ENCODE data around the gene UNKL.

The UNKL gene

GRCh38 chr16:1380195-1380594 lies 34.3 kb downstream of the UNKL start:
- TF ChIP-seq CTCF (IDR thresholded peaks at IDR 0.05; ENCODE audit: control extremely low read depth, extremely low read depth, low read depth, missing control alignments) = no peak
- DNase-seq (ENCODE audit: extremely low spot score) = no peak
- POLR2A ChIA-PET = interaction anchor here (0.6 kb wide), 1 partner anchor 1417 kb away, joined by 4 read pairs; no protein-coding TSS in a partner anchor
- CTCF ChIA-PET = interaction anchor here (5.6 kb wide), 1 partner anchor 15 kb away, joined by 56 read pairs; no protein-coding TSS in a partner anchor

DNA sequence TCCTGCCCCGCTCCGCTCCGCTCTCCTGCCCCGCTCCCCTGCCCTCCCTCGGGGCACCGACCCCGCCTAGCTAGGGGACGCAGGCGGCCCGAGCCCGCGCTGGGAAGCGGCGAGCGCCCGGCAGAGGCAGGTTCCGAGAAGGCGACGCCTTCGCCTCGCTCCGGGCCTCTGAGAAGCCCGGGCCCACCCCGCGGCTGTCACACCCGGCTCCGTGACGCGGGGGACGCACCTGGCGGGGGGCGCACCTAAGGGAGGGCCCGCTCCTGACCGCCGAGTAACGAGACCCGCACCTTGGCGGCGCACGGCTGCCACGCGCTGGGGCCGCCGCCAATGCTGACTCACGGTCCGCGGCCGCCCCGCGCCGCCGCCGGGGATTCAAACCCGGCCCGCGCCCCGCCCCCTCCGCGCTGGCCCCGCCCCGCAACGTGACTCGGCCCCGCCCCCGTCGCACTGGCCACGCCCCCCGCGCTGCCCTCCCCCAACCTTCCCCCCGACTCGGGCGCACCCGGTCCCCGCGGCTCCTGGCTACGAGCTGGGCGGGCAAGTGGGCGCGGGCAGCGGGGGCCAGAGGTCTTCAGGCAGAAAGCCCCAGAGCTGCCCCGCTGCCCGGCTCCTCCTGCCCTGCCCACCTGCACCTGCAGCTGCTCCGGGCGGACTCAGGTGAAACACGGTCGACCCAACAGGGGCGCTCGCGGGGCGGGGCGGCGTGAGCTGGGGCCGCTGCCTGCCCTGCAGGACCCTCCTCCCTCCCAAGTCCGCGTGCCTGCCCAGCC lies 35.0 kb downstream of the UNKL start:
- DNase-seq (ENCODE audit: extremely low spot score) = peak; percentile 90
- ChIA-PET POLR2A (interaction anchor here (1.2 kb wide), 1 partner anchor 36 kb away, joined by 3 read pairs; no protein-coding TSS in a partner anchor), CTCF (interaction anchor here (1.2 to 5.6 kb wide), 2 partner anchors 10 to 14 kb away, joined by 3 to 56 read pairs; no protein-coding TSS in a partner anchor)
- TF ChIP-seq CTCF (IDR thresholded peaks at IDR 0.05; ENCODE audit: control extremely low read depth, extremely low read depth, low read depth, missing control alignments) = no peak

DNA sequence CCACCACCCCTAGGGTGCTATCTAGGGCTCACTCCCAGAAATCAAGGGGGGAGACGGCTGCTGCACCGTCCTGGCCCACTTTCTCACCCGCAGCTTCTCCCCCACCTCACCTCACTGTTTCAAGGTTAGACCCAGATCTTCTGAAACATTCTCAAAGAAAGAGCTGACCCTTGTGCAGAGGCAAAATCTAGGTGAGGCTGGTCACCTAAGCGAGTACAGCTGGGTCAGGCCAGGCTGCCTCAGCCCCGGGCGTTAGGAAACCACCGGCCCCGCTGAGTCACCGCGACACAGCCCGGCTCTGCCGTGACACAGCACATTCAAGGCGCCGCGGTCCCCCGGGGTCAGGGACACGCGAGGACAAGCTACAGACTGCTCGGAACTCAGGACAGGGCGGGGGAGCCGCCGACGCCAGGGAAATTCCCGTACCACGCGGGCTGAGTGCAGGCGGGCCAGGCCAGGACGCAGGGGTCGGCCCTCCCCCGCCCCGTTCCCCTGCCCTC lies 35.6 kb downstream of the UNKL start:
- CTCF ChIA-PET = interaction anchor here (1.2 to 5.6 kb wide), 2 partner anchors 11 to 14 kb away, joined by 3 to 56 read pairs; no protein-coding TSS in a partner anchor
- peak; percentile 73 for DNase-seq (ENCODE audit: extremely low spot score)
- TF ChIP-seq CTCF (IDR thresholded peaks at IDR 0.05; ENCODE audit: control extremely low read depth, extremely low read depth, low read depth, missing control alignments) = no peak
- POLR2A ChIA-PET = interaction anchor here (1.2 kb wide), 1 partner anchor 35 kb away, joined by 3 read pairs; no protein-coding TSS in a partner anchor

DNA sequence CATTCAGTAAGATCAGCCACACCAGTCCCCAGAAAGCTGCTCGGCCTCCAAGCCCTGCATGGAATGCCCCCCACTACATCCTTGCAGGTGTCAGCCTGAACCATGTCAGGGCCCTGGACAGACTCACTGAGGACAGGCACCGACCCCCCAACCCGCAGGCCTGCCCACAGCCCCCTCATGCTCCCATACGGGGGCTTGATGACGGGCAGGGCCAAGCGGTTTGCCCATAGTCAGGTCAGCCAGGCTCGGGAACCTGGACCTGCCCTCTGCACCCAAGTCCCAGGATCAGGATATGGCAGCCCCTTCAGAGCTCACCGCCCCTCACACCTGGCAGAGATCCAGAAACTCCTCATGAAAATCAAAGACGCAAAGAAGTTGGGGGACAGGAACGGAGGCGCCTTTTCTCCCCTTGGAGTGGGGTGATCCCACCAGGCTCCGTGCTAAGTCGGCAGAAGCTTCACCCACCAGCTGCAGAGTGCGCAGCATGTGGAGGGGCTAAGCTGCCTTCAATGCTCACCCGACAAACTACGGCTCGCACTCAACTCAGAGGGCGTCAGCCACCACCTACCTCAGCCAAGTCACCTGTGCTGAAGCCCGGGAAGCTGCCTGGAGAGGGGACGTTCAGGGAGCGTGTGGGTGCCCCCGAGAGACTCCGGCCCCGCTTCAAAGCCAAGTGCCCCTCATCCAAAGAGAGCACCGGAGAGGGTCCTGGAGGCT lies 36.3 kb downstream of the UNKL start:
- ChIA-PET POLR2A (interaction anchor here (1.2 kb wide), 1 partner anchor 34 kb away, joined by 3 read pairs; no protein-coding TSS in a partner anchor), CTCF (interaction anchor here (1.2 to 5.6 kb wide), 2 partner anchors 12 to 13 kb away, joined by 3 to 56 read pairs; no protein-coding TSS in a partner anchor)
- DNase-seq (ENCODE audit: extremely low spot score) = no peak
- TF ChIP-seq CTCF (IDR thresholded peaks at IDR 0.05; ENCODE audit: control extremely low read depth, extremely low read depth, low read depth, missing control alignments) = no peak

GRCh38 chr16:1377406-1378010 lies 37.0 kb downstream of the UNKL start:
- no peak for DNase-seq (ENCODE audit: extremely low spot score)
- TF ChIP-seq CTCF (IDR thresholded peaks at IDR 0.05; ENCODE audit: control extremely low read depth, extremely low read depth, low read depth, missing control alignments) = no peak
- POLR2A ChIA-PET = no interaction called here
- CTCF ChIA-PET = interaction anchor here (5.6 kb wide), 1 partner anchor 12 kb away, joined by 56 read pairs; no protein-coding TSS in a partner anchor

Data from GM10248 (cell line).